Colon (tissue), 2 donors: ENCODE measurements around the gene TMEM138.

Experiments used
- FAIRE-seq: peaks from 2 replicates; lab custom pipeline; 2012; peaks lifted over from hg19 to GRCh38; lab: Jason Lieb, UNC
- donor health status: control.
- donor health status: control.

TMEM138 gene

GRCh38 chr11:61342207-61342803, 19.9 kb upstream of the TMEM138 start:
- FAIRE-seq = no peak

GRCh38 chr11:61343792-61344745, 18.1 kb upstream of the TMEM138 start:
- no peak for FAIRE-seq

GRCh38 chr11:61345170-61345610, 17.0 kb upstream of the TMEM138 start:
- FAIRE-seq = no peak

- no peak for FAIRE-seq
Measured at GRCh38 chr11:61345954-61346843, 16.0 kb upstream of the TMEM138 start.

GRCh38 chr11:61347916-61348461, 14.2 kb upstream of the TMEM138 start:
- no peak for FAIRE-seq

GRCh38 chr11:61349189-61349751, 12.9 kb upstream of the TMEM138 start:
- no peak for FAIRE-seq

- FAIRE-seq = no peak
Measured at GRCh38 chr11:61349916-61350315, 12.3 kb upstream of the TMEM138 start.

GRCh38 chr11:61350336-61350735, 11.8 kb upstream of the TMEM138 start:
- no peak for FAIRE-seq

- no peak for FAIRE-seq
Measured at GRCh38 chr11:61350803-61351202, 11.4 kb upstream of the TMEM138 start.

GRCh38 chr11:61352038-61352437, 10.1 kb upstream of the TMEM138 start:
- FAIRE-seq = no peak

- FAIRE-seq = no peak
Measured at GRCh38 chr11:61353131-61354067, 8.8 kb upstream of the TMEM138 start.

- no peak for FAIRE-seq
Measured at GRCh38 chr11:61354208-61354607, 8.0 kb upstream of the TMEM138 start.

- FAIRE-seq = no peak
Measured at GRCh38 chr11:61356706-61357105, 5.5 kb upstream of the TMEM138 start.

GRCh38 chr11:61357233-61357893, 4.8 kb upstream of the TMEM138 start:
- no peak for FAIRE-seq

- no peak for FAIRE-seq
Measured at GRCh38 chr11:61357894-61358239, 4.3 kb upstream of the TMEM138 start.

GRCh38 chr11:61358566-61358965, 3.6 kb upstream of the TMEM138 start:
- FAIRE-seq = no peak

GRCh38 chr11:61359516-61359915, 2.7 kb upstream of the TMEM138 start:
- FAIRE-seq = no peak

GRCh38 chr11:61361237-61361740, 885 bp upstream of the TMEM138 start:
- FAIRE-seq = no peak

- FAIRE-seq = no peak
Measured at GRCh38 chr11:61362542-61362875, 335 bp downstream of the TMEM138 start.

- no peak for FAIRE-seq
Measured at GRCh38 chr11:61364012-61364675, 2.0 kb downstream of the TMEM138 start.
